Measurements from ENCODE around the gene LHX8.
"Not testable (repeated sequence)": the region's sequence is repeated elsewhere in the genome, so short reads cannot be mapped to it uniquely, and the experiment has no call there.

LHX8 gene

GRCh38 chr1:75133750-75134646 lies at the start of gene LHX8:
Gene LHX8, plus strand, starts transcription at chr1:75134388. Its CDS starts 2,227 bp downstream, at chr1:75136615.
- no peak for DNase-seq

DNA sequence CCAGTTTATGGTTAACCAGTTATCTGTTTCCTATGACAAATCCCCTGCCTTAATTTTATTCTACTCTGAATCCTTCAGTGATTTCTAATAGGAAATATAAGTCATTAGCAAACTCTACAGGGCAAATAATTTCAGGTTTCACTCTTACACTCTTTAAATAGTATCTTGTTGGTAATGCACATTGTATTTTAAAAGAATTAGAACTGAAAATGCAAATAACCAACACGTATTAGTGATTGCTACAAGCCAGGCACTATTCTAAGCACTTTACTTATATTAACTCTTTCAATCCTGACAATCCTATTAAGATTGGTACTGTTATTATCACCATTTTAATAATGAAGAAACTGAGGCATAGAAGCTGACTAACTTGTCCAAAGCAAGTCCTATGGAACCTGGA lies 48.3 kb upstream of the LHX8 start:
- no peak for DNase-seq

DNA sequence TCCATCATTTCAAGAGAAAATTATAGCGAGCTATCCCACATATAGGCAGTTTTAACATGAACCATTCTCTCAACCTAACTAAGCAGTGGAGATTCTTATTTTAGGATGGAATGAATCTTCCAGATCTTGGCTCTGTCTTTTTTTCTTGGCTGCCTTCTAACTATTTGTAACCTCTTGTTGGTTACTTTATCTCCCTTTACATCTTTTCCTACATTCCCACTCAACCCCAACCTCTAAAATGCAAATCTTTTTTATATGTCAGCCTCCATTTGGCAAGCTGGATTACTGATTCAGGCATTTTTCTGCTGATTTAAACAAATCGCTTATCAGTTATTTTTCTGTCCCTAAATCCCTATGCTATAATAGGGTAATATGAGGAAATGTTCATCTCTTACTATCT lies 46.9 kb upstream of the LHX8 start:
- DNase-seq, result no peak

GRCh38 chr1:75092141-75092540 lies 42.0 kb upstream of the LHX8 start:
- no peak for DNase-seq

GRCh38 chr1:75097654-75098053 lies 36.5 kb upstream of the LHX8 start:
- DNase-seq, result no peak

DNA sequence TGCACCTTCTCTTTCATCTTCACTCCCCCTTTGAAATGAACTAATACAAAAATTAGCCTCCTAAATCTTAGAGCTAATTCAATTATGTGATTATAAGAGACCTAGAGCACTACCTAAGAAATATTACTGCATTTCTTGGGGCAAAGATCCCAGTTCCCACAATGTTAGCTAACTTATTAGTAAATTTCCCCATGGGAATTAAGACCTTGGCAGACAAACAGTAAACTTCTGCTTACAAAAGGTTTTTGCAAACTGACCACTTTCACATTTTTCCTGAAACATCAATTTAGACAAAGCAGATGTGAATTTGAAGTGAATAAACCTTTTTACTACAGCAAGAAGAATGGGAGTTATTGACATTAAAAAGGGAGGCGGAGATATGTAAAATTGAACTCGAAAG lies 34.6 kb upstream of the LHX8 start:
- no peak for DNase-seq

- DNase-seq, result no peak
These were observed 33.6 kb upstream of the LHX8 start for GRCh38 chr1:75100481-75101092.

DNA sequence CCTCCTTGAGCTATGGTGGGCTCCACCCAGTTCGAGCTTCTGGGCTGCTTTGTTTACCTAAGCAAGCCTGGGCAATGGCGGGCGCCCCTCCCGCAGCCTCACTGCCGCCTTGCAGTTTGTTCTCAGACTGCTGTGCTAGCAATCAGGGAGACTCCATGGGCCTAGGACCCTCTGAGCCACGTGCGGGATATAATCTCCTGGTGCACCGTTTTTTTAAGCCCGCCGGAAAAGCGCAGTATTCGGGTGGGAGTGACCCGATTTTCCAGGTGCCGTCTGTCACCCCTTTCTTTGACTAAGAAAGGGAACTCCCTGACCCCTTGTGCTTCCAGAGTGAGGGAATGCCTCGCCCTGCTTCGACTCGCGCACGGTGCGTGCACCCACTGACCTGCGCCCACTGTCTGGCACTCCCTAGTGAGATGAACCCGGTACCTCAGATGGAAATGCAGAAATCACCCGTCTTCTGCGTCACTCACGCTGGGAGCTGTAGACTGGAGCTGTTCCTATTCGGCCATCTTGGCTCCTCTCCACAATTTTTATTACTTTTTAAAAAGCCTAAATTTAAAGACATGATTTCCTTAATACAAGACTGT lies 21.7 kb upstream of the LHX8 start:
- DNase-seq, result not testable (repeated sequence)

DNA sequence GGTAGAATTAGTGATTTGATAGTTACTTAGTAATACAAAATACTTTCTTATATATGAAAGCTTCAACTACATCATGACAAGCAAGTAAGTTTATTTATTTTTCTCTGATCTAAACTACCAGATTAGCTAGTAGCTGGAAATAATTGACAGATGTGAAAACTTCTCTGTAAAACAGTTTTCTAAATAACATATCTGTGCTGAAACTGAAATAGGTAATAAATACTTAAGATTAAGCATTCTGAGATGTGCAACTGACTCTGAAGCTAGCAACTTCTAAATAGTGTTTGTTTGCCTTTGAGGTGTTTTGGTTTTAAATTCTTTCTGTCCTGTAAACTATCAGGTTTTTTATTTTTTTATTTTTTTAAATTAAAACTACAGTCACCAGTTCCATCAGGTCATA lies 18.5 kb upstream of the LHX8 start:
- DNase-seq, result no peak

GRCh38 chr1:75123756-75124155 lies 10.4 kb upstream of the LHX8 start:
- DNase-seq, result no peak

DNA sequence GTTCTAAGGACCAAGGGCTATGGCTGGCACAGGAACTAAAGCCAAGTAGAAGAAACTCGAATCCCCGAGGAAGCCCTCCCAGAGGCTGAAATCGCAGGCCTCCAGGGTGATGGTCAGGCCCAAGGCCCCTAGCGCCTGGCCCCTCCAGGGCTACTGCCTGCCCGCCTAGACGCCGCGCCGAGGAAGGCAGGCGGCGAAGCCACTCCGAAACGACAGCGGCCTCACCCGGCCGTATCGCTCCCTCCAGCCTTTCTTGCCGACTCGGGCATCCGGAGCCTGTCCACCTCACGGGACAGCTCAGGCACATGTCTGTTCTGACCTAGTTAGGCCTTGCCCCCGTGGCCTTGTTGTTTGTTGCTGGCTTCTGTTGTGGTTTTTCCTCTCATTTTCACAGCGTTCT lies 9.7 kb upstream of the LHX8 start:
- DNase-seq, result no peak

DNA sequence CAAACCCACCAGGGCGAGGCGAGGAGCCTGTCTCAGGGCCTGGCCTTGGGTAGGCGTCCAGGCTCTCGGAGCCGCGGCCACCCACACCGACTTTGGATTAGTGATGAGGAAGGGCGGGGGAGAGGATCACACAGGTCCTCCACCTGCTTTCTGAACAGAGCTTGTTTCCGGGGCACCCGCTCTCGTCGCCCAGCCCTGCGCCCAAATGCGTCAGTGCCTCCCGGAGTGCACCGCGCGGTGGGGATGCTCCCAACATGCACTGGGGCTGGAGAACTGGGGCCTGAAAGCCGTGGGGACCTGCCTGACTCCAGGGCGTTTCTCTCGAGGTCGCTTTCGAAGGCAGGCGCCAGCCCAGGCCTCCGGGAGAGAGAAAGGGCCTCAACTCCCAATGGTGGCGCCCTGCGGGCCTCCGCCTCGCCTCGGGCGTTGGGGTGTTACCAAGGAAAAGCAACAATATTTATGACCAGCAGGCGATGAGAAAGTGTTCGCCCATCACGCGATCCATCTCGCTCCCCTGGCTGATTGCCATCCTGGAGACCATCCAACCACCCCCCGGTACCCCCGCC lies 8.9 kb upstream of the LHX8 start:
- no peak for DNase-seq

GRCh38 chr1:75126611-75127101 lies 7.5 kb upstream of the LHX8 start:
- DNase-seq, result no peak

DNA sequence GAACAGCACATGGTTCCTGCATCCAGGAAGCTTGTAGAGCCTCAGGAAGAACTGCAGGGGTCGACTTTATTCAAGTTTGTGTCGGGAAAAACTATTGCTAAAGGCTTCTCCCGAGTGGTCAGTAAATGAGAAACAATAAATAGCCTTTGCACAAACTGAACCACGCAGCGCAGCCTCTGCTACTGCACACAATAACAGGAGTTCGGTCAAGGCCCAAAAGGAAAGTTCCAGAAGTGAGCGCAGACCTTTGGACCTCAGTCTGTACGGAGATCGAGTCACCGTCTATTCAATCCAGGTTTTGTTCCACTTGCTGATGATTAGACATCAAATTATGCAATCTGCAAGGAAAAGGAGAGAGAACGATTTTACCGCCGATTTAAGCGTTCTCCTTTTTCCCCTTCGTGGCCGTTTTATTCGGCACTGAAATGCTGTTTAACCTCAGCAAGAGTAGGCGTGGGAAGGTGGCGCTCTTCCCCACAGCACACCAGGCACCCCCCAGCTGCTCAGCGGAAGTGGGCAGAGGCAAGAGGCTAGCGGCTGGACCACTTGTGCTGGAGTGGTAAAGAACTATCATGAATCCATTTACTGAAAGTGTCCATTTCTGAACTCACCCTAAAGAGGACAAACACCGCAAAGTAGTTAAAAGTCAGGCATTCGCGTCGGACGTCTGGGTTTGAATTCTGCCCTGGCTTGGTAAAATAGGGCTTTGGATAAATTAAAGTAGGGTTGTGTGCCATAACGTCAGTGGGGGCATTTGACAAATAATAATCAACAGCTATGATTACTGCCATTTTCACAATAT lies 6.1 kb upstream of the LHX8 start:
- no peak for DNase-seq

DNA sequence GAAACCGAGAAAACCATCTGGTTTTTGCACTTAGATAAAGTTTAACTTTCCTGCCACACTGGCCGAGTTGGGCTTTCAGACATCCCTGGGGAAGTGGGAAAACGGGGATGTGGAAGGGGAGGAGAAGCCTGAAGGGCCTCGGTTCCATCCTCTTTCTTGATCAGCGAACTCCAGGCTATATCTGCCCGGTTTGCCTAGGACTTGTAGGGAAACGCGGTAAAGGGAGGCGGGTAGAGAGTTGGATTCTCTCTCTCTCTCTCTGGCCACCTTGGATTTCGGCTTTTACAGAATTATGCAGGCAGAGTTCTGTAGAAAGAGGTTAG lies 4.6 kb upstream of the LHX8 start:
- DNase-seq, result no peak

DNA sequence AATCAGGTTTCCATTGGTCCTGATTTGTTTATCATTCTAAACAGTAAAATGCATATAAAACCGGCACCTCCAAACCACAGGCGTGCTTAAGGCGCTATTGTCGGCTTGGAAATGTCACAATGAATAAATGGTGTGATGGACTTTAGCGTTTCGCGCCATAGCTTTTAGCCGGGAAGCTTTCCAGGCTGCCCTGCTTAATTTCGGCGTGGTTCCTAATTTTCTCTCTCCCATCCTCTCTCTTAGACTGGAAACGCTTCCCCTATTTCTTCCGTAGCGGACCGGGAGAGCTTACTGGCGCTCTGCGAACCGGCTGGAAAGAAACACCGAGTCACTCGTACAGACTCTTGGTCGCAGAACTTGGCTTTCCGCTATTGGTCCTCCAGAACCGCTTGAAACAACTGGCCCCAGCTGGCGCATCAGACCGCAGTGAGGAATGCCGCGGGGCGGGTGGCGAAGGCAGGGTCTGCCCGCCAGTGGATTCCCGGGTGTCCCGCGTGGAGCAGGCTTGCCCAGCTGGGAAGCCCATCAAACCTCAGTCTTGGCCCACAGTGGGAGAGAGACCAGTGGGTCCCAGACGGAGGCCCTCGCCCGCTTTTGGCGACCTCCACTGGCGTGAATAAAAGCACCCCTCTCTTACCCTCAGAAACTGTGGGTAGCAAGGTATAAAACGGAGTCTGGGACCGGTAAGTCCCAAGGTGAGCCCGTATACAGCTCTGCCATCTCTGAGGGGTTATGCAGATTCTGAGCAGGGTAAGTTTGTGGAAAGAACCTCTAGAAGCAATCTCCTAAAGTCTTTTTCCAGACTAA lies 4.0 kb upstream of the LHX8 start:
- no peak for DNase-seq

DNA sequence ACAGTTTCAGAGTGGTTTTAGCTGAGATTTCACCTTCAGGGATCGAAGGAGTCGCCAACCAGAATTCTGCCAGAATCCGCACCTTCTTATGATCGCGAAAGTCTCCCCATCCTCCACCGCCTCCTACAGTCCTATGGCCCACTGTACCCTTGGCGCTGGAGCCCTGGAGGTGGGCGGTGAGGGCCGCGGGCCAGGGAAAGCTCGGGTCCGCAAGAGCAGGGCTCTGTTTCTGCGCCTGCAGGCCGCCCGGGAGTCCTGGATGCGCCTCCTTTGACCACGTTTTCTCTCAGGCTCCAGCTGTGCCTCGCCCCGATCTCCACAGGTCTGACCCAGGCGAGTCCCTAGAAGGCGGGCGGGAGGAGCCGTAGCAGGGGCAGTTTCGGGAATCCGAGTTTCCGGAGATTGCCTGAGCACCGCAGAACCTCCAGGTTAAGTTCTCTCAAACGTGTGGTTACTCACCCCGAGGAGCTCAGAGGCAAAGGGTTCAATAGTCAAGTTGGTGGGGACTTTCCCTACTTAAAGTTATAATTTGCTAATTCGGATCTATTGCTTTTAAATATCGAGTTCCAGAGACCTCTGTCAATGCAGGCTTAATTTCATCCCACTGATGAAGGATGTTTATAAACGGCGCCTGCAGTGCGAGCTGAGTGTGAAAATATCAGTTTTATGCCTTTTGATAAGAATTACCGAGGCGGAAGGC lies 3.2 kb upstream of the LHX8 start:
- DNase-seq, result no peak

DNA sequence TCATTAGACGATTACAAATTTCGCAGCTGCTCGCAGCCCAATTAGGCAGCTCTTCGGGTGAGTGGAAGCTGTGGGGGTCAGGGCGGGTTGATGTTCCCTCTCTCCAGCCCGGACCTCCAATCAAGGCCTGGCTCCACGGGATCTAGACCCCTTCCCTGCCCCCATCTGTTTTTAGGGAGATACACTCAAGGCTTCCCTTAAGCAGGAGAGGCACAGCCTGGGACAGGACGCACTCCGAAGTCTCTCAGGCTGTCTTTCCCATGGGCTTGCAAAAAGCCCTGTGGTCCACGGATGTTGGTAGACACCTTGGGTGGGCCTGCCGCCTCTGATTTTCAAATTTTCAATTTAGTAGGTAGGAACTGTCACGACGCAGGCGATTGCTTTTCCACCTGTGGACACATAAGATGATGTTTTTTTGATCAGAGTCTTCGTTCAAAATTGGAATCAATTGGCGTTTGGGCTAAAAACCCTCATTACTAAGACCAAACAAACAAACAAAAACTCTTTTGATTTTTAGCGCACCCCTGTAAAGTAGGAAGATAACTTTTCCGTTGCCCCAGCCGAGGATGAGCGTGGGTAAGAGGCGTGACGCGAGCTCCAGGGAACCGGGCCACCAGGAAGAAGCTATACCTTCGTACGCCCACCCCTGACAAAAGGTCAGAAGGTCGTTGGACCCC lies 2.5 kb upstream of the LHX8 start:
- DNase-seq, result no peak

- DNase-seq, result no peak
These were observed 1.9 kb upstream of the LHX8 start for GRCh38 chr1:75132242-75132811.

Measured in stimulated activated CD4-positive, alpha-beta T cell treated with anti-CD3 and anti-CD28 coated beads, Interleukin-4, amount 100 ng/mL, for 4 hours (primary cell).